GM23338 (cell line): ENCODE results near the gene PLIN5.

Experiments
- CREB1 ChIP-seq: fragments of 250-450 bp; sonication (Bioruptor Pico); IDR thresholded peaks from 2 replicates; pipeline ENCODE4 v1.5.0; 2020; ENCODE audit warnings: low read depth, mild to moderate bottlenecking, moderate library complexity
- CTCF ChIP-seq, 2 experiments: fragments of 200-600 bp in 1 of 2; sonication (generic) in 1 of 2; conservative IDR thresholded peaks; 2 replicates each; pipeline versions ENCODE4 v1.5.1 to v1.6.1; 2016 to 2017; ENCODE audit warnings: antibody characterized with exemption in 2 of 2, low read depth in 2 of 2, mild to moderate bottlenecking in 2 of 2, moderate library complexity in 1 of 2
- EZH2 ChIP-seq: fragments of 200-600 bp; sonication (generic); IDR thresholded peaks from one replicate; pipeline ENCODE4 v1.8.0; 2017; ENCODE audit warnings: antibody characterized with exemption, mild to moderate bottlenecking, low read depth; ENCODE audit not compliant: unreplicated experiment
- EZH2phosphoT487 ChIP-seq: fragments of 200-600 bp; sonication (generic); IDR thresholded peaks from one replicate; pipeline ENCODE4 v1.8.1; 2018; ENCODE audit warnings: antibody characterized with exemption; ENCODE audit not compliant: unreplicated experiment
- JUNB ChIP-seq: IDR thresholded peaks from one replicate; pipeline ENCODE4 v1.6.1; 2016; ENCODE audit warnings: antibody characterized with exemption; ENCODE audit not compliant: unreplicated experiment
- NANOG ChIP-seq: IDR thresholded peaks from 2 replicates; pipeline ENCODE4 v1.6.1; 2016; ENCODE audit warnings: antibody characterized with exemption, borderline replicate concordance
- POLR2AphosphoS5 ChIP-seq: IDR thresholded peaks from 2 replicates; pipeline ENCODE4 v1.6.1; 2016; ENCODE audit warnings: antibody characterized with exemption, low read depth
- REST ChIP-seq: IDR thresholded peaks from one replicate; pipeline ENCODE4 v1.6.1; 2018; ENCODE audit warnings: antibody characterized with exemption; ENCODE audit not compliant: unreplicated experiment
- ZNF114 ChIP-seq: fragments of 250-450 bp; sonication (Bioruptor Pico); IDR thresholded peaks from 2 replicates; pipeline ENCODE4 v1.5.0; 2020; ENCODE audit warnings: mild to moderate bottlenecking, moderate library complexity

GRCh38 chr19:4473763-4474513, 61.1 kb downstream of the PLIN5 start:
- TF ChIP-seq EZH2phosphoT487 (no peak), POLR2AphosphoS5 (no peak), CTCF (conservative IDR thresholded peaks at IDR 0.05; ENCODE audit: low read depth in 2 of 2) (no peak), EZH2 (no peak), REST (no peak), NANOG (no peak), CREB1 (no peak), JUNB (no peak), ZNF114 (CRISPR knock-in tag) (no peak)
